HEK293T (cell line): Measurements from ENCODE around the gene SYNJ1.
"Not testable (repeated sequence)": the region's sequence is repeated elsewhere in the genome, so short reads cannot be mapped to it uniquely, and the experiment has no call there.

ENCODE experiments used
- CTCF ChIA-PET: fragments of 350-600 bp; formaldehyde crosslinking; extraction: SDS; loops from one replicate; lab custom pipeline; 2021; ENCODE audit warnings: antibody characterized with exemption, inconsistent platforms; lab: Yijun Ruan, JAX
- POLR2A ChIA-PET: fragments of 350-600 bp; formaldehyde crosslinking; extraction: SDS; loops from one replicate; lab custom pipeline; 2020; ENCODE audit warnings: antibody characterized with exemption, inconsistent platforms; lab: Yijun Ruan, JAX
- DNase-seq: peaks from one replicate; pipeline ENCODE4 v3.0.0; 2012; ENCODE audit warnings: mixed read lengths; ENCODE audit errors: extremely low spot score
- ARNT ChIP-seq: fragments of 450-650 bp; IDR thresholded peaks from 2 replicates; pipeline ENCODE4 v1.6.1; 2017; ENCODE audit warnings: mild to moderate bottlenecking
- BHLHE40 ChIP-seq: fragments of 450-650 bp; IDR thresholded peaks from 2 replicates; pipeline ENCODE4 v1.6.1; 2016; ENCODE audit warnings: mild to moderate bottlenecking, moderate library complexity, borderline replicate concordance
- CTBP1 ChIP-seq: fragments of 450-650 bp; IDR thresholded peaks from 2 replicates; pipeline ENCODE4 v1.6.1; 2016; ENCODE audit warnings: borderline replicate concordance
- ELF4 ChIP-seq: fragments of 450-650 bp; IDR thresholded peaks from 2 replicates; pipeline ENCODE4 v1.6.1; 2017; ENCODE audit warnings: antibody characterized with exemption
- FOXA1 ChIP-seq: fragments of 450-650 bp; IDR thresholded peaks from 2 replicates; pipeline ENCODE4 v1.6.1; 2016; ENCODE audit warnings: mild to moderate bottlenecking
- FOXK2 ChIP-seq: fragments of 450-650 bp; IDR thresholded peaks from 2 replicates; pipeline ENCODE4 v1.6.1; 2016; ENCODE audit warnings: mild to moderate bottlenecking
- FOXM1 ChIP-seq: fragments of 450-650 bp; IDR thresholded peaks from 2 replicates; pipeline ENCODE4 v1.6.1; 2017; ENCODE audit warnings: mild to moderate bottlenecking, borderline replicate concordance
- HDGF ChIP-seq: fragments of 450-650 bp; IDR thresholded peaks from 2 replicates; pipeline ENCODE4 v1.6.1; 2017; ENCODE audit warnings: antibody characterized with exemption, borderline replicate concordance
- L3MBTL2 ChIP-seq: fragments of 450-650 bp; conservative IDR thresholded peaks from 2 replicates; pipeline ENCODE4 v1.6.1; 2016; ENCODE audit warnings: mild to moderate bottlenecking
- LEF1 ChIP-seq: fragments of 450-650 bp; IDR thresholded peaks from 2 replicates; pipeline ENCODE4 v1.6.1; 2017; ENCODE audit warnings: mild to moderate bottlenecking, borderline replicate concordance
- NFRKB ChIP-seq: fragments of 450-650 bp; IDR thresholded peaks from 2 replicates; pipeline ENCODE4 v1.6.1; 2016; ENCODE audit warnings: mild to moderate bottlenecking, moderate library complexity
- PKNOX1 ChIP-seq: fragments of 450-650 bp; IDR thresholded peaks from 2 replicates; pipeline ENCODE4 v1.6.1; 2016
- SP1 ChIP-seq: fragments of 450-650 bp; IDR thresholded peaks from 2 replicates; pipeline ENCODE4 v1.6.1; 2017
- SUZ12 ChIP-seq: fragments of 450-650 bp; IDR thresholded peaks from 2 replicates; pipeline ENCODE4 v1.6.1; 2016; ENCODE audit warnings: mild to moderate bottlenecking
- TARDBP ChIP-seq: fragments of 450-650 bp; IDR thresholded peaks from 2 replicates; pipeline ENCODE4 v1.6.1; 2016
- ZNF384 ChIP-seq: fragments of 450-650 bp; IDR thresholded peaks from 2 replicates; pipeline ENCODE4 v1.6.1; 2016

The SYNJ1 gene

GRCh38 chr21:32753818-32754585 is 26.2 kb upstream of the SYNJ1 start:
- CTCF ChIA-PET, result no interaction called here
- no peak for TF ChIP-seq SP1
- TF ChIP-seq ELF4, result no peak
- TF ChIP-seq CTBP1, result no peak
- no peak for TF ChIP-seq L3MBTL2
- TF ChIP-seq ARNT, result no peak
- TF ChIP-seq NFRKB, result no peak
- no peak for TF ChIP-seq FOXK2
- TF ChIP-seq LEF1, result no peak
- no peak for TF ChIP-seq HDGF
- no peak for DNase-seq
- POLR2A ChIA-PET, result interaction anchor here (1.5 kb wide), 1 partner anchor 18 kb away, joined by 5 read pairs; the partner anchor contains the start of gene PAXBP1

- ChIA-PET CTCF (no interaction called here), POLR2A (no interaction called here)
- DNase-seq, result no peak
- TF ChIP-seq ARNT, result no peak
- TF ChIP-seq TARDBP, result no peak
- no peak for TF ChIP-seq FOXK2
Measured at GRCh38 chr21:32750405-32750804, 22.6 kb upstream of the SYNJ1 start.

GRCh38 chr21:32749662-32750061 is 21.8 kb upstream of the SYNJ1 start:
- ChIA-PET CTCF (no interaction called here), POLR2A (no interaction called here)
- TF ChIP-seq CTBP1 (no peak), TARDBP (no peak), PKNOX1 (no peak), ELF4 (no peak), LEF1 (no peak), ARNT (no peak), FOXK2 (no peak), FOXM1 (no peak), FOXA1 (no peak)
- DNase-seq, result no peak

GRCh38 chr21:32748529-32748928 is 20.7 kb upstream of the SYNJ1 start:
- CTCF ChIA-PET, result interaction anchor here (0.8 kb wide), 1 partner anchor 97 kb away, joined by 4 read pairs; no protein-coding TSS in a partner anchor
- no peak for TF ChIP-seq BHLHE40
- TF ChIP-seq FOXM1, result no peak
- TF ChIP-seq NFRKB, result no peak
- TF ChIP-seq HDGF, result no peak
- TF ChIP-seq LEF1, result no peak
- TF ChIP-seq SP1, result no peak
- no peak for TF ChIP-seq SUZ12
- no peak for TF ChIP-seq ELF4
- TF ChIP-seq ARNT, result no peak
- no peak for TF ChIP-seq PKNOX1
- no peak for TF ChIP-seq FOXK2
- TF ChIP-seq ZNF384, result no peak
- TF ChIP-seq CTBP1, result no peak
- no peak for TF ChIP-seq L3MBTL2
- TF ChIP-seq FOXA1, result no peak
- no peak for TF ChIP-seq TARDBP
- POLR2A ChIA-PET, result interaction anchor here (1.1 kb wide), 1 partner anchor 21 kb away, joined by 3 read pairs; the partner anchor contains the start of gene SYNJ1
- no peak for DNase-seq

GRCh38 chr21:32747396-32747795 is 19.6 kb upstream of the SYNJ1 start:
- DNase-seq, result no peak
- TF ChIP-seq SUZ12, result no peak
- TF ChIP-seq CTBP1, result no peak
- no peak for TF ChIP-seq L3MBTL2
- TF ChIP-seq FOXM1, result no peak
- TF ChIP-seq TARDBP, result no peak
- no peak for TF ChIP-seq ARNT
- no peak for TF ChIP-seq HDGF
- TF ChIP-seq LEF1, result no peak
- no peak for TF ChIP-seq ZNF384
- no peak for TF ChIP-seq FOXA1
- TF ChIP-seq BHLHE40, result no peak
- TF ChIP-seq NFRKB, result no peak
- no peak for TF ChIP-seq FOXK2
- TF ChIP-seq SP1, result no peak
- TF ChIP-seq ELF4, result no peak
- ChIA-PET POLR2A (interaction anchor here (1.4 kb wide), 1 partner anchor 19 kb away, joined by 8 read pairs; the partner anchor contains the start of gene SYNJ1), CTCF (no interaction called here)

- DNase-seq, CTCF ChIA-PET: not testable (repeated sequence)
- POLR2A ChIA-PET, result interaction anchor here (1.4 kb wide), 1 partner anchor 18 kb away, joined by 8 read pairs; the partner anchor contains the start of gene SYNJ1
Measured at GRCh38 chr21:32746711-32747110, 18.9 kb upstream of the SYNJ1 start.

- ChIA-PET CTCF (interaction anchor here (0.7 kb wide), 1 partner anchor 27 kb away, joined by 3 read pairs; no protein-coding TSS in a partner anchor), POLR2A (interaction anchor here (1.0 kb wide), 1 partner anchor 15 kb away, joined by 3 read pairs; the partner anchor contains the start of gene SYNJ1)
- TF ChIP-seq L3MBTL2 (no peak), ZNF384 (no peak), CTBP1 (no peak), ARNT (no peak), HDGF (no peak), BHLHE40 (no peak), FOXA1 (no peak), LEF1 (no peak), FOXM1 (no peak), SUZ12 (no peak), PKNOX1 (no peak), TARDBP (no peak), SP1 (no peak), NFRKB (no peak), FOXK2 (no peak)
- DNase-seq, result no peak
Measured at GRCh38 chr21:32742396-32742795, 14.6 kb upstream of the SYNJ1 start.
